Panc1 (cell line): ENCODE measurements around the gene PIGL. TPM values are rescaled to one million over a fixed set of nuclear protein-coding genes. Genes with fewer than 3 reads are reported as not detected.

Experiments
- ATAC-seq: fragments of 200-7000 bp; cut with Tn5 transposase; 2 replicates; pipeline ENCODE4 v1.9.1; 2020; ENCODE audit warnings: mild to moderate bottlenecking, moderate library complexity
- BruUV-seq: library from RNA; stranded (reverse); fragments of 400-500 nt; replicated peaks from 2 replicates; lab custom pipeline; 2021; lab: Mats Ljungman, UMichigan
- CTCF ChIA-PET: fragments of 300-600 bp; sonication (Branson Sonifier 250); formaldehyde crosslinking; loops from one replicate; lab custom pipeline; 2022; ENCODE audit warnings: antibody characterized with exemption; lab: Charles Lee
- POLR2A ChIA-PET: fragments of 300-600 bp; sonication (Branson Sonifier 250); formaldehyde crosslinking; loops from one replicate; lab custom pipeline; 2022; ENCODE audit warnings: antibody characterized with exemption; lab: Charles Lee
- DNase-seq: peaks from one replicate; pipeline ENCODE4 v3.0.0-alpha.2; 2010; ENCODE audit warnings: low read depth, low spot score
- H3K27ac ChIP-seq: 2 replicates; pipeline ENCODE4 v1.5.1; 2011; ENCODE audit warnings: mild to moderate bottlenecking, low read length, inconsistent platforms
- H3K27me3 ChIP-seq: fragments of 200-500 bp; sonication (Bioruptor generic); 2 replicates; pipeline ENCODE4 v1.6.0; 2014; ENCODE audit warnings: low read length, inconsistent platforms; ENCODE audit not compliant: control insufficient read depth, insufficient read depth
- H3K36me3 ChIP-seq: fragments of 200-500 bp; sonication (Bioruptor generic); 2 replicates; pipeline ENCODE4 v1.5.1; 2014; ENCODE audit warnings: inconsistent platforms, mild to moderate bottlenecking, low read length, moderate library complexity; ENCODE audit not compliant: control insufficient read depth, insufficient read depth
- H3K4me1 ChIP-seq: 2 replicates; pipeline ENCODE4 v1.5.1; 2011; ENCODE audit warnings: inconsistent platforms, mild to moderate bottlenecking, low read length, moderate library complexity; ENCODE audit not compliant: control insufficient read depth, insufficient read depth
- H3K4me3 ChIP-seq, 2 experiments: 2 replicates each; pipeline ENCODE4 v1.5.1; 2011 to 2012; ENCODE audit warnings: low read depth in 2 of 2, low read length in 2 of 2, mild to moderate bottlenecking in 2 of 2, inconsistent platforms in 1 of 2, moderate library complexity in 1 of 2
- H3K9me3 ChIP-seq: fragments of 200-500 bp; sonication (Bioruptor generic); 2 replicates; pipeline ENCODE4 v1.5.1; 2014; ENCODE audit warnings: low read depth, mild to moderate bottlenecking, inconsistent platforms, low read length, moderate library complexity; ENCODE audit not compliant: control insufficient read depth, insufficient read depth
- CTCF ChIP-seq: fragments of 450-650 bp; IDR thresholded peaks from 2 replicates; pipeline ENCODE4 v1.5.1; 2017; ENCODE audit warnings: mild to moderate bottlenecking
- POLR2AphosphoS5 ChIP-seq: IDR thresholded peaks from 2 replicates; pipeline ENCODE4 v1.6.1; 2012; ENCODE audit warnings: mild to moderate bottlenecking, low read depth, low read length, moderate library complexity
- REST ChIP-seq, 2 experiments: IDR thresholded peaks; 2 replicates each; pipeline ENCODE4 v1.6.1; 2011 to 2012; ENCODE audit warnings: low read depth in 2 of 2, control low read depth in 1 of 2, low read length in 1 of 2, mild to moderate bottlenecking in 1 of 2, moderate library complexity in 1 of 2; ENCODE audit not compliant: insufficient read depth in 1 of 2
- SIN3A ChIP-seq: IDR thresholded peaks from 2 replicates; pipeline ENCODE4 v1.6.1; 2012; ENCODE audit warnings: low read depth, mild to moderate bottlenecking, low read length, moderate library complexity, borderline replicate concordance; ENCODE audit not compliant: insufficient read depth
- TCF7L2 ChIP-seq: IDR thresholded peaks from 2 replicates; pipeline ENCODE4 v1.6.1; 2011; ENCODE audit warnings: mild to moderate bottlenecking, low read depth, low read length, inconsistent platforms
- in situ Hi-C: cut with HindIII; loops from 2 replicates; pipeline ENCODE4 v1.10.0; 2016; ENCODE audit warnings: low sequenced_read_pairs, low pct_unique_long_range_greater_than_20kb
- intact Hi-C: fragments of 100-400 bp; cut with micrococcal nuclease; formaldehyde crosslinking; loops from one replicate; pipeline ENCODE4 v1.10.0; 2022; ENCODE audit not compliant: unreplicated experiment
- total RNA-seq: library from RNA; stranded (reverse); gene quantifications from one replicate; pipeline ENCODE4 v1.2.1, GENCODE V29; 2021; ENCODE audit not compliant: unreplicated experiment

Gene PIGL
- total RNA-seq, 1 experiment from 2014 or later = 14.8 TPM

GRCh38 chr17:16354585-16354984 lies 137.6 kb downstream of the PIGL start:
- no peak overlapping the region for H3K4me3 ChIP-seq
- DNase-seq (no peak), ATAC-seq (no peak)
- no peaks in the 10 kb centered on the region for H3K27me3 ChIP-seq
- ChIA-PET POLR2A (no interaction called here), CTCF (interaction anchor here (1.2 kb wide), 1 partner anchor 9 kb away, joined by 12 read pairs; no protein-coding TSS in a partner anchor)
- no peak for TF ChIP-seq SIN3A
- TF ChIP-seq POLR2AphosphoS5 = no peak
- TF ChIP-seq CTCF = no peak
- no peak for TF ChIP-seq REST (IDR thresholded peaks at IDR 0.05; ENCODE audit: insufficient read depth in 1 of 2, low read depth in 2 of 2, low read length in 1 of 2)
- TF ChIP-seq TCF7L2 = no peak
- peaks cover 2% of the 10 kb centered on the region; the same call in 1 of the 2 replicates for H3K36me3 ChIP-seq
- in situ Hi-C loops (no loop called here), intact Hi-C loops (no loop called here)
- H3K27ac ChIP-seq = no peak overlapping the region
- no peaks in the 10 kb centered on the region for H3K9me3 ChIP-seq
- BruUV-seq = no TSS peak
- H3K4me1 ChIP-seq = peaks cover 6% of the 10 kb centered on the region; the same call in 1 of the 2 replicates

- in situ Hi-C loops = no loop called here
Measured at GRCh38 chr17:16358394-16358793, 141.4 kb downstream of the PIGL start.

More at GRCh38 chr17:16358394-16358793, 141.4 kb downstream of the PIGL start:
- DNase-seq (no peak), ATAC-seq (no peak)
- no peaks in the 10 kb centered on the region for H3K9me3 ChIP-seq
- intact Hi-C loops = no loop called here
- no peaks in the 10 kb centered on the region for H3K36me3 ChIP-seq
- TF ChIP-seq POLR2AphosphoS5 (no peak), TCF7L2 (no peak), REST (IDR thresholded peaks at IDR 0.05; ENCODE audit: insufficient read depth in 1 of 2, low read depth in 2 of 2, low read length in 1 of 2) (no peak), SIN3A (no peak), CTCF (no peak)
- ChIA-PET POLR2A (no interaction called here), CTCF (no interaction called here)
- H3K4me3 ChIP-seq = no peak overlapping the region
- no peak overlapping the region for H3K27ac ChIP-seq
- H3K4me1 ChIP-seq = no peaks in the 10 kb centered on the region
- H3K27me3 ChIP-seq = no peaks in the 10 kb centered on the region
- BruUV-seq = no TSS peak
